Measurements from ENCODE around the gene SLC39A1.

DNA sequence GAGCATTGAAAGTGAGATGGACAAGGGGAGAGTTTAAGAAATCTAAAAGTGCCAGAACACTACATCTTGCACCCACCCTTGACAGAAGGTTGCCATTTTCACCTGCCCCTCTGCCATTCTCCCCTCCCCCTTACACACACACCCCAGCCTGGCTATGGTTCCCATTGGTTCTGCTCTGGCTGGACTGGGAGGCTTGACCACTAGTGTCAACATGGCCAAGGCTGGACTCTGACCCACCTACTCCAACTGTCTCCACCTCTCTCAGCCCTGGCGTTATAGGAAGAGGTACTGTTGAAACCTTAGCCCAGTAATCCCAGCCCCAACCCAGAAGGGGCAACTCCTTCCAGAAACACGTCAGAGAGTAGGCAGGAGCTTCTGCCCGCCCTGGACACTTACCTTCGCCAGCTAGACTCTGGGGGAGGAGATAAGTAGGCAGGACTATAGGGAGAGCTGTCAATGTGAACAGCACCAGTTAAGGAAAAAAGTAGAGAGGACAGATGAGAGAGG lies 9.4 kb downstream of the SLC39A1 start:
- TF ChIP-seq EZH2 (IDR thresholded peaks at IDR 0.05; ENCODE audit: low read depth, unreplicated experiment) (no peak), EZH2phosphoT487 (IDR thresholded peaks at IDR 0.05; ENCODE audit: unreplicated experiment) (no peak), CREB1 (CRISPR knock-in tag; IDR thresholded peaks at IDR 0.05; ENCODE audit: low read depth) (no peak), JUNB (IDR thresholded peaks at IDR 0.05; ENCODE audit: unreplicated experiment) (no peak), STAT1 (IDR thresholded peaks at IDR 0.05; ENCODE audit: unreplicated experiment) (no peak), POLR2AphosphoS5 (IDR thresholded peaks at IDR 0.05; ENCODE audit: low read depth) (no peak), ZNF331 (CRISPR knock-in tag; IDR thresholded peaks at IDR 0.05; ENCODE audit: low read depth) (no peak), NANOG (IDR thresholded peaks at IDR 0.05; ENCODE audit: borderline replicate concordance) (no peak), ZNF114 (CRISPR knock-in tag; IDR thresholded peaks at IDR 0.05) (no peak)
- TF ChIP-seq, protein P1, sequence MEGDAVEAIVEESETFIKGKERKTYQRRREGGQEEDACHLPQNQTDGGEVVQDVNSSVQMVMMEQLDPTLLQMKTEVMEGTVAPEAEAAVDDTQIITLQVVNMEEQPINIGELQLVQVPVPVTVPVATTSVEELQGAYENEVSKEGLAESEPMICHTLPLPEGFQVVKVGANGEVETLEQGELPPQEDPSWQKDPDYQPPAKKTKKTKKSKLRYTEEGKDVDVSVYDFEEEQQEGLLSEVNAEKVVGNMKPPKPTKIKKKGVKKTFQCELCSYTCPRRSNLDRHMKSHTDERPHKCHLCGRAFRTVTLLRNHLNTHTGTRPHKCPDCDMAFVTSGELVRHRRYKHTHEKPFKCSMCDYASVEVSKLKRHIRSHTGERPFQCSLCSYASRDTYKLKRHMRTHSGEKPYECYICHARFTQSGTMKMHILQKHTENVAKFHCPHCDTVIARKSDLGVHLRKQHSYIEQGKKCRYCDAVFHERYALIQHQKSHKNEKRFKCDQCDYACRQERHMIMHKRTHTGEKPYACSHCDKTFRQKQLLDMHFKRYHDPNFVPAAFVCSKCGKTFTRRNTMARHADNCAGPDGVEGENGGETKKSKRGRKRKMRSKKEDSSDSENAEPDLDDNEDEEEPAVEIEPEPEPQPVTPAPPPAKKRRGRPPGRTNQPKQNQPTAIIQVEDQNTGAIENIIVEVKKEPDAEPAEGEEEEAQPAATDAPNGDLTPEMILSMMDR (conservative IDR thresholded peaks at IDR 0.05; ENCODE audit: low read depth in 2 of 2), result no peak
- TF ChIP-seq, protein P2, sequence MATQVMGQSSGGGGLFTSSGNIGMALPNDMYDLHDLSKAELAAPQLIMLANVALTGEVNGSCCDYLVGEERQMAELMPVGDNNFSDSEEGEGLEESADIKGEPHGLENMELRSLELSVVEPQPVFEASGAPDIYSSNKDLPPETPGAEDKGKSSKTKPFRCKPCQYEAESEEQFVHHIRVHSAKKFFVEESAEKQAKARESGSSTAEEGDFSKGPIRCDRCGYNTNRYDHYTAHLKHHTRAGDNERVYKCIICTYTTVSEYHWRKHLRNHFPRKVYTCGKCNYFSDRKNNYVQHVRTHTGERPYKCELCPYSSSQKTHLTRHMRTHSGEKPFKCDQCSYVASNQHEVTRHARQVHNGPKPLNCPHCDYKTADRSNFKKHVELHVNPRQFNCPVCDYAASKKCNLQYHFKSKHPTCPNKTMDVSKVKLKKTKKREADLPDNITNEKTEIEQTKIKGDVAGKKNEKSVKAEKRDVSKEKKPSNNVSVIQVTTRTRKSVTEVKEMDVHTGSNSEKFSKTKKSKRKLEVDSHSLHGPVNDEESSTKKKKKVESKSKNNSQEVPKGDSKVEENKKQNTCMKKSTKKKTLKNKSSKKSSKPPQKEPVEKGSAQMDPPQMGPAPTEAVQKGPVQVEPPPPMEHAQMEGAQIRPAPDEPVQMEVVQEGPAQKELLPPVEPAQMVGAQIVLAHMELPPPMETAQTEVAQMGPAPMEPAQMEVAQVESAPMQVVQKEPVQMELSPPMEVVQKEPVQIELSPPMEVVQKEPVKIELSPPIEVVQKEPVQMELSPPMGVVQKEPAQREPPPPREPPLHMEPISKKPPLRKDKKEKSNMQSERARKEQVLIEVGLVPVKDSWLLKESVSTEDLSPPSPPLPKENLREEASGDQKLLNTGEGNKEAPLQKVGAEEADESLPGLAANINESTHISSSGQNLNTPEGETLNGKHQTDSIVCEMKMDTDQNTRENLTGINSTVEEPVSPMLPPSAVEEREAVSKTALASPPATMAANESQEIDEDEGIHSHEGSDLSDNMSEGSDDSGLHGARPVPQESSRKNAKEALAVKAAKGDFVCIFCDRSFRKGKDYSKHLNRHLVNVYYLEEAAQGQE (IDR thresholded peaks at IDR 0.05; ENCODE audit: unreplicated experiment), result no peak
- TF ChIP-seq, protein P3, sequence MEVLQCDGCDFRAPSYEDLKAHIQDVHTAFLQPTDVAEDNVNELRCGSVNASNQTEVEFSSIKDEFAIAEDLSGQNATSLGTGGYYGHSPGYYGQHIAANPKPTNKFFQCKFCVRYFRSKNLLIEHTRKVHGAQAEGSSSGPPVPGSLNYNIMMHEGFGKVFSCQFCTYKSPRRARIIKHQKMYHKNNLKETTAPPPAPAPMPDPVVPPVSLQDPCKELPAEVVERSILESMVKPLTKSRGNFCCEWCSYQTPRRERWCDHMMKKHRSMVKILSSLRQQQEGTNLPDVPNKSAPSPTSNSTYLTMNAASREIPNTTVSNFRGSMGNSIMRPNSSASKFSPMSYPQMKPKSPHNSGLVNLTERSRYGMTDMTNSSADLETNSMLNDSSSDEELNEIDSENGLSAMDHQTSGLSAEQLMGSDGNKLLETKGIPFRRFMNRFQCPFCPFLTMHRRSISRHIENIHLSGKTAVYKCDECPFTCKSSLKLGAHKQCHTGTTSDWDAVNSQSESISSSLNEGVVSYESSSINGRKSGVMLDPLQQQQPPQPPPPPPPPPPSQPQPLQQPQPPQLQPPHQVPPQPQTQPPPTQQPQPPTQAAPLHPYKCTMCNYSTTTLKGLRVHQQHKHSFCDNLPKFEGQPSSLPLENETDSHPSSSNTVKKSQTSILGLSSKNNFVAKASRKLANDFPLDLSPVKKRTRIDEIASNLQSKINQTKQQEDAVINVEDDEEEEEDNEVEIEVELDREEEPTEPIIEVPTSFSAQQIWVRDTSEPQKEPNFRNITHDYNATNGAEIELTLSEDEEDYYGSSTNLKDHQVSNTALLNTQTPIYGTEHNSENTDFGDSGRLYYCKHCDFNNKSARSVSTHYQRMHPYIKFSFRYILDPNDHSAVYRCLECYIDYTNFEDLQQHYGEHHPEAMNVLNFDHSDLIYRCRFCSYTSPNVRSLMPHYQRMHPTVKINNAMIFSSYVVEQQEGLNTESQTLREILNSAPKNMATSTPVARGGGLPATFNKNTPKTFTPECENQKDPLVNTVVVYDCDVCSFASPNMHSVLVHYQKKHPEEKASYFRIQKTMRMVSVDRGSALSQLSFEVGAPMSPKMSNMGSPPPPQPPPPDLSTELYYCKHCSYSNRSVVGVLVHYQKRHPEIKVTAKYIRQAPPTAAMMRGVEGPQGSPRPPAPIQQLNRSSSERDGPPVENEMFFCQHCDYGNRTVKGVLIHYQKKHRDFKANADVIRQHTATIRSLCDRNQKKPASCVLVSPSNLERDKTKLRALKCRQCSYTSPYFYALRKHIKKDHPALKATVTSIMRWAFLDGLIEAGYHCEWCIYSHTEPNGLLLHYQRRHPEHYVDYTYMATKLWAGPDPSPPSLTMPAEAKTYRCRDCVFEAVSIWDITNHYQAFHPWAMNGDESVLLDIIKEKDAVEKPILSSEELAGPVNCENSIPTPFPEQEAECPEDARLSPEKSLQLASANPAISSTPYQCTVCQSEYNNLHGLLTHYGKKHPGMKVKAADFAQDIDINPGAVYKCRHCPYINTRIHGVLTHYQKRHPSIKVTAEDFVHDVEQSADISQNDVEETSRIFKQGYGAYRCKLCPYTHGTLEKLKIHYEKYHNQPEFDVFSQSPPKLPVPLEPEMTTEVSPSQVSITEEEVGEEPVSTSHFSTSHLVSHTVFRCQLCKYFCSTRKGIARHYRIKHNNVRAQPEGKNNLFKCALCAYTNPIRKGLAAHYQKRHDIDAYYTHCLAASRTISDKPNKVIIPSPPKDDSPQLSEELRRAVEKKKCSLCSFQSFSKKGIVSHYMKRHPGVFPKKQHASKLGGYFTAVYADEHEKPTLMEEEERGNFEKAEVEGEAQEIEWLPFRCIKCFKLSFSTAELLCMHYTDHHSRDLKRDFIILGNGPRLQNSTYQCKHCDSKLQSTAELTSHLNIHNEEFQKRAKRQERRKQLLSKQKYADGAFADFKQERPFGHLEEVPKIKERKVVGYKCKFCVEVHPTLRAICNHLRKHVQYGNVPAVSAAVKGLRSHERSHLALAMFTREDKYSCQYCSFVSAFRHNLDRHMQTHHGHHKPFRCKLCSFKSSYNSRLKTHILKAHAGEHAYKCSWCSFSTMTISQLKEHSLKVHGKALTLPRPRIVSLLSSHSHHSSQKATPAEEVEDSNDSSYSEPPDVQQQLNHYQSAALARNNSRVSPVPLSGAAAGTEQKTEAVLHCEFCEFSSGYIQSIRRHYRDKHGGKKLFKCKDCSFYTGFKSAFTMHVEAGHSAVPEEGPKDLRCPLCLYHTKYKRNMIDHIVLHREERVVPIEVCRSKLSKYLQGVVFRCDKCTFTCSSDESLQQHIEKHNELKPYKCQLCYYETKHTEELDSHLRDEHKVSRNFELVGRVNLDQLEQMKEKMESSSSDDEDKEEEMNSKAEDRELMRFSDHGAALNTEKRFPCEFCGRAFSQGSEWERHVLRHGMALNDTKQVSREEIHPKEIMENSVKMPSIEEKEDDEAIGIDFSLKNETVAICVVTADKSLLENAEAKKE (CRISPR knock-in tag; IDR thresholded peaks at IDR 0.05), result no peak
- TF ChIP-seq, protein P4, sequence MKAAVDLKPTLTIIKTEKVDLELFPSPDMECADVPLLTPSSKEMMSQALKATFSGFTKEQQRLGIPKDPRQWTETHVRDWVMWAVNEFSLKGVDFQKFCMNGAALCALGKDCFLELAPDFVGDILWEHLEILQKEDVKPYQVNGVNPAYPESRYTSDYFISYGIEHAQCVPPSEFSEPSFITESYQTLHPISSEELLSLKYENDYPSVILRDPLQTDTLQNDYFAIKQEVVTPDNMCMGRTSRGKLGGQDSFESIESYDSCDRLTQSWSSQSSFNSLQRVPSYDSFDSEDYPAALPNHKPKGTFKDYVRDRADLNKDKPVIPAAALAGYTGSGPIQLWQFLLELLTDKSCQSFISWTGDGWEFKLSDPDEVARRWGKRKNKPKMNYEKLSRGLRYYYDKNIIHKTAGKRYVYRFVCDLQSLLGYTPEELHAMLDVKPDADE (IDR thresholded peaks at IDR 0.05), result no peak
